Stimulated activated CD8-positive, alpha-beta memory T cell treated with anti-CD3 and anti-CD28 coated beads, Interleukin-15, amount 100 ng/mL, for 24 hours (primary cell): ENCODE measurements around the gene ABHD12.
"Not testable (repeated sequence)": the region's sequence is repeated elsewhere in the genome, so short reads cannot be mapped to it uniquely, and the experiment has no call there.

ENCODE experiments used
- DNase-seq: peaks from one replicate; pipeline ENCODE4 v3.0.0-alpha.2; 2020; ENCODE audit warnings: low read depth

ABHD12 gene

GRCh38 chr20:25321991-25322390 lies 68.6 kb downstream of the ABHD12 start:
- DNase-seq = no peak

GRCh38 chr20:25321262-25321831 lies 69.3 kb downstream of the ABHD12 start:
- DNase-seq = no peak

- no peak for DNase-seq
These were observed 70.4 kb downstream of the ABHD12 start for GRCh38 chr20:25320035-25320800.

- no peak for DNase-seq
These were observed 71.2 kb downstream of the ABHD12 start for GRCh38 chr20:25319241-25320034.

- DNase-seq = no peak
These were observed 72.0 kb downstream of the ABHD12 start for GRCh38 chr20:25318471-25319240.

GRCh38 chr20:25317351-25318075 lies 73.1 kb downstream of the ABHD12 start:
- no peak for DNase-seq

GRCh38 chr20:25316506-25317190 lies 74.0 kb downstream of the ABHD12 start:
- no peak for DNase-seq

- DNase-seq = no peak
These were observed 75.0 kb downstream of the ABHD12 start for GRCh38 chr20:25315418-25316210.

GRCh38 chr20:25314497-25315417 lies 75.9 kb downstream of the ABHD12 start:
- DNase-seq = no peak

GRCh38 chr20:25313593-25313992 lies 77.0 kb downstream of the ABHD12 start:
- DNase-seq = no peak

- not testable (repeated sequence) for DNase-seq
These were observed 77.9 kb downstream of the ABHD12 start for GRCh38 chr20:25312716-25313115.

GRCh38 chr20:25310921-25311728 lies 79.5 kb downstream of the ABHD12 start:
- no peak for DNase-seq

GRCh38 chr20:25310268-25310920 lies 80.2 kb downstream of the ABHD12 start:
- DNase-seq = no peak

- no peak for DNase-seq
These were observed 81.0 kb downstream of the ABHD12 start for GRCh38 chr20:25309395-25310267.

GRCh38 chr20:25308671-25309394 lies 81.8 kb downstream of the ABHD12 start:
- no peak for DNase-seq

- no peak for DNase-seq
These were observed 82.5 kb downstream of the ABHD12 start for GRCh38 chr20:25308083-25308491.
